ENCODE results near the gene ATAD5.
"Not testable (repeated sequence)": the region's sequence is repeated elsewhere in the genome, so short reads cannot be mapped to it uniquely, and the experiment has no call there.

ATAD5 gene

DNA sequence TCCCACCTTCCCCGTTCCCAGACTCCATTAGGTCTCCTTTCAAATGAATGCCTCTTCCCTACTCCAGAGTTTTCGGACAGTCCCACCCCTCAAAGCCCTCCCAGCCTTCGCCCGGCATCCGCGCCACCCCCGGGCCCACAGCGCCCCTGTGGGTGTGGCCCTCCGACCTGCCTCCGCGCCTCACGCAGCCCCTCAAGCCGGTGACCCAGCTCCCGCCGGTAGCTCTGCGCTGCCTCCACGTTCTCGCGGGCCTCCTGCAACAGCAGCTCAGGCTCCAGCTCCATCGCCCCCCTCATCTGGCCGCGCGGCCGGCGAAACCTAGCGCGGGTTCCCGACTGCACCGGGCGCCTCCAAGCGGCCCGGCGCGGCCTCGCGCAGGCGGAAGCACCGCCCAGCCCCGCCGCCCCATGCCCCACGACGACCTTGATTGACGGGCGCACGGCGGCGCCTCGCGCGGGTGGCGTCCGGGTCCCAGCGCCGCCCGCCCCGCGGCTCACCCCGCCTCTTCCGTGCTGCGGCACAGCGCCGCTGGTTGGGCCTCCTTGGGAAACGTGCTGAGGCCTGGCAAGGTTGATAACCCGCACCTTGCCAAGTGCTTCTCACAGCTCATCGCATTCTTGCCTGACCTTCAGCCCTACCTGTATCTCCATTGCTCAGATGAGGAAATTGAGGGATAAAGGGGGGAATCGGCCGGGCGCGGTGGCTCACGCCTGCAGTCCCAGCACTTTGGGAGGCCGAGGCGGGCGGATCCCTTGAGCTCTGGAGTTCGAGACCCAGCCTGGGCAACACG is 7.2 kb upstream of the ATAD5 start, which contains the start of gene CRLF3:
Gene CRLF3 (minus strand): TSS at position 337 of the 790 bp plus-strand sequence. CDS start 41 bp downstream, at position 296.
- peak; percentile 79 for DNase-seq

GRCh38 chr17:30827082-30827481 is 4.7 kb upstream of the ATAD5 start:
- DNase-seq = no peak

- DNase-seq = no peak
Observed at GRCh38 chr17:30829022-30829421, 2.7 kb upstream of the ATAD5 start.

GRCh38 chr17:30831257-30831656 is 509 bp upstream of the ATAD5 start:
- no peak for DNase-seq

GRCh38 chr17:30832438-30833124 is 815 bp downstream of the ATAD5 start:
- DNase-seq = no peak

DNA sequence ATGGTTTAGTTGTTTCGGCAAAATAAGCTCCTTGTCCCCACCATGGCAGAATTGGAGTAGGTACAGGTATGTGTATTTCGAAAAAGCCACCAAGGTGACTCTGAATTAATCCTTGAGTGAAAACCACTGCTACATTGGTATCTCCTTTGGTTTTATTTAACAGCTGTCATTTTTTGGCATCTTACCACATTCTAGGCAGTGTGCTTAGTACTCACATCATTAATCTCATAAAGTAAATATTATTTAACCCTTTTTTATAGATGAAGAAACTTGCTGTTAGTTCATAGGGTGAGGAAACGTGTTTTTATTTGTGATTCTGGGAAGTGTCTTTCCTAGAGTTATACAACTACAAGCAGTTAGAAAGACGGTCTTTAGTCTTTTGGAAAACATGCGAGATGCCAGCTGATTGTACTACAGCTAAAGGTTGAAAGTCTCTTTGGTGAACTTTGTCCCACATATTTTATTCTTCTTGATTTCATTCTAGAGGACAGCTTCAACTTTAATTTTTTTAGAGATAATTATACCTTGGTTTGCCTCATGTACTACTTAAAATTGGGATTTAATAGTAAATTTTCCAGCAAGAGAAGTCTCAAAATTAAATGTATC is 6.5 kb downstream of the ATAD5 start:
- no peak for DNase-seq

- DNase-seq = no peak
Observed at GRCh38 chr17:30840771-30841170, 9.0 kb downstream of the ATAD5 start.

GRCh38 chr17:30848021-30848420 is 16.3 kb downstream of the ATAD5 start:
- no peak for DNase-seq

DNA sequence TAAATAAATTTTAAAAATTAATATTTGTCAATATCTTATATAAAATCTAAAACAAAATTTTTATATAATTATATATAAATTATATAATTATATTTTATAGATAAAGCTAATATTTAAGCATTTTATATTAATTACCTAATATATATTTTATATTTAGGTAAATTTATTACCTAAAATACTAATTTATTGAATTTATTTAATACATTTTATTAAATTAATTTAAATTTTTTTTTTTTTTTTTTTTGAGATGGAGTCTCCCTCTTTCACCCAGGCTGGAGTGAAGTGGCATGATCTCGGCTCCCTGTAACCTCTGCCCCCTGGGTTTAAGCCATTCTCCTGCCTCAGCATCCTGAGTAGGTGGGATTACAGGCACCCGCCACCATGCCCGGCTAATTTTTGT is 22.4 kb downstream of the ATAD5 start:
- no peak for DNase-seq

DNA sequence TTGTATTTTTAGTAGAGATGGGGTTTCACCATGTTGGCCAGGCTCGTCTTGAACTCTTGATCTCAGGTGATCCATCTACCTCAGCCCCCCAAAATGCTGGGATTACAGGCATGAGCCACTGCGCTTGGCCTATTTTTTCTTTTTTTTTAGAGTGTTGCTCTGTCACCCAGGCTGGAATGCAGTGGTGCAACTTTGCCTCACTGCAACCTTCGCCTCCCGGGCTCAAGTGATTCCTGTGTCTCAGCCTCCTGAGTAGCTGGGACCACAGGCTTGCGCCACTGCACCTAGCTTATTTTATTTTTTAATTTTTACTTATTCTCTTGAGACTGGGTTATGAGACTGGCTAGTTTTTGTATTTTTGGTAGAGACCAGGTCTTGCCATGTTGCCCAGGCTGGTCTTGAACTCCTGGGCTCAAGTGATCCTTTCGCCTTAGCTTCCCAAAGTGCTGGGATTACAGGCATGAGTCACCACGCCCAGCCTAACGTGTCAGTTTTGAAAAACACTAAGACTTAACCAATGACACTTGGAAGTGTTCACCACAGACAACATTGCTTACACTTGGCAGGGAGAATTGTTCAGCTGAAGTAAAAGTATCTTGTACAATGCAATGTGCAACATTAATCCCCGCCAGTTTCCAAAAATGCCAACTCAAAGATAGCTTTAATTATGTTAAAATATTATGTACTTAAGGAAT is 26.9 kb downstream of the ATAD5 start:
- no peak for DNase-seq

DNA sequence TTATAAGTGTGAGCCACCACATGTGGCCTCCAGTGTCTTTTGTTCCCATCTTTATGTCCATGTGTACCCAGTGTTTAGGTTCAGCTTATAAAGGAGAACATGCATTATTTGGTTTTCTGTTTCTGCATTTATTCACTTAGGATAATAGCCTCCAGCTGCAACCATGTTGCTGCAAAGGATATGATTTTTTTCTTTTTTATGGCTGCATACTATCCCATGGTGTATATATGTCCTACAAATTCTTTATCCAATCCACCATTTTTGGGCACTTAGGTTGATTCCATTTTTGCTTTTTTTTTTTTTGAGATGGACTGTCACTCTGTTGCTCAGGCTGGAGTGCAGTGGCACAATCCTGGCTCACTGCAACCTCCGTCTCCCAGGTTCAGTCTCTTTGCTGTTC is 32.9 kb downstream of the ATAD5 start:
- DNase-seq = no peak

DNA sequence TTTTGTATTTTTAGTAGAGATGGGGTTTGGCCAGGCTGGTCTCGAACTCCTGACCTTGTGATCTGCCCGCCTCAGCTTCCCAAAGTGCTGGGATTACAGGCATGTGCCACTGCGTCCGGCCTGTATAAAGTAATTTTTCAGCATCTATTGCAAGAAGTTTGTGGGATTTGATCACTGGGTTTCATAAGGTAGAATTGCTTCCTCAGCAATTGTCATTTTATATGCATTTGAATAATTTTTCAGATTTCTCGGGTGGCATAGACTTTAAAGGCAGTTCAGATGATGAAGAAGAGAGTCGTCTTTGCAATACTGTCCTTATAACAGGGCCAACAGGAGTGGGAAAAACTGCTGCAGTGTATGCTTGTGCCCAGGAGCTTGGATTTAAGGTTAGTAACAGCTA is 37.2 kb downstream of the ATAD5 start:
- DNase-seq = no peak

DNA sequence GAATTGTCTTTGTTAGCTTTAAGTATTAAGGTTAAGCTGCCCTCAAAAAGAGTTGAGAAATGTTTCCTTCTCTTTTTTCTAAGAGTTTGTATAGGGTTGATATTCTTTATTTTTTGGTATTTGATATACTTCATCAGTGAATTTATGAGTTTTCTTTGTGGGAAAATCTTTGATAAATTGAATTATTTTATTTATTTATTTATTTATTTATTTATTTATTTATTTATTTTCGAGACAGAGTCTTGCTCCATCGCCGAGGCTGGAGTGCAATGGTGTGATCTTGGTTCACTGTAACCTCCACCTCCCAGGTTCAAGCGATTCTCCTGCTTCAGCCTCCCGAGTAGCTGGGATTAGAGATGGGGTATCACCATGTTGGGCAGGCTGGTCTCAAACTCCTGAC is 54.4 kb downstream of the ATAD5 start:
- DNase-seq = no peak

DNA sequence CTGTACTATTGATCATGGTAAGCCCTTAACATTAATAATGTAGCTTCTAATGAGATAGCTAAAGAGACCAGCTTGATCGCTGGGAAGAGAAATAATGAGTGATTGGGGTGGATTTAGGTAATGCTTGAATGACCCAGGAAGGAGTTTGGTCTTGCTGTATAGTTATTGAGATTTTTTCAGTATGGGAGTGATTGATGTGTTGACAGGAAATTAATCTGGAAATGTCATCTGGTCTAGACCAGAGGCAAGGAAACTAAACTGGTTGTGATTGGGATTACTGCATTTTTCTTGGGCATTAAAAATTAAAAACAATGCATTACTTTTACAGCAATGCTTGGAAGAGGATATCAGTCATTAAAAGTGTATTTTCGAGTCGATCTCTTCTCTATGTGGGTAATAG is 62.5 kb downstream of the ATAD5 start:
- DNase-seq = no peak

GRCh38 chr17:30897311-30897710 is 65.5 kb downstream of the ATAD5 start:
- no peak for DNase-seq

- no peak for DNase-seq
Observed at GRCh38 chr17:30905742-30906100, 74.0 kb downstream of the ATAD5 start.

- peak; percentile 77 for DNase-seq
Observed at GRCh38 chr17:30906101-30906911, 74.5 kb downstream of the ATAD5 start, which contains the start of gene TEFM. Gene TEFM (minus strand): TSS chr17:30906238. CDS start chr17:30906198, 40 bp downstream.

GRCh38 chr17:30908717-30909420 is 77.1 kb downstream of the ATAD5 start:
- no peak for DNase-seq

DNA sequence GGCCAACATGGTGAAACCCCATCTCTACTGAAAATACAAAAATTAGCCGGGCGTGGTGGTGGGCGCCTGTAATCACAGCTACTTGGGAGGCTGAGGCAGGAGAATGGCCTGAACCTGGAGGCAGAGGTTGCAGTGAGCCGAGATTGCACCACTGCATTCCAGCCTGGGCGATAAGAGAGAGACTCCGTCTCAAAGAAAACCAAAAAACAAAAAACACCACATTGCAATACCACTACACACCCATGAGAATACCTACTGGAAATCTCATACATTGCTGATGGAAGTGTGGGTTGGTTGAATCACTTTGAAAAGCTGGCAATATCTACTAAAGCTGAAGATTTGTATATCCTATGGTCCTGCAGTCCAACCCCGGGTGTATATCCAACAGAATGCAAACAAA is 78.4 kb downstream of the ATAD5 start:
- DNase-seq = not testable (repeated sequence)

GRCh38 chr17:30913955-30914354 is 82.2 kb downstream of the ATAD5 start:
- DNase-seq = no peak

- no peak for DNase-seq
Observed at GRCh38 chr17:30915833-30916611, 84.3 kb downstream of the ATAD5 start.
